HT-29 (cell line): Measurements from ENCODE around the gene SCAMP2. TPM values are rescaled to one million over a fixed set of nuclear protein-coding genes. Genes with fewer than 3 reads are reported as not detected.

Experiments used
- DNase-seq: peaks from one replicate; pipeline ENCODE4 v3.0.0-alpha.2; 2015; ENCODE audit warnings: low spot score
- small RNA-seq: library from RNA; depleted of rRNA; stranded (forward); fragments of <200 nt; gene quantifications from one replicate; pipeline ENCODE3, GENCODE V24; 2014
- total RNA-seq: library from RNA; depleted of rRNA; stranded (reverse); fragments of >200 nt; shearing (Covaris generic); gene quantifications from 2 replicates; pipeline ENCODE4 v1.2.3, GENCODE V29; 2014; rRNA removed

SCAMP2 gene
- total RNA-seq, 1 experiment from 2014 or later: 57.4 TPM

GRCh38 chr15:74798388-74799254 lies 74.5 kb downstream of the SCAMP2 start:
- no peak for DNase-seq

GRCh38 chr15:74795966-74796625 lies 77.1 kb downstream of the SCAMP2 start:
- DNase-seq: no peak

GRCh38 chr15:74794970-74795349 lies 78.2 kb downstream of the SCAMP2 start:
- no peak for DNase-seq

- DNase-seq: no peak
These were observed 78.8 kb downstream of the SCAMP2 start for GRCh38 chr15:74794248-74794969.

Small RNA genes lying within 50 kb of the gene (small RNA-seq; reads per million reads assigned to genes)
- gene CPLX3 (not detected), gene MIR6882 (not detected)

Other genes with a start within 250 kb of the SCAMP2 start
- gene EDC3, start 177.3 kb downstream of the SCAMP2 start, total RNA-seq: 9.4 and 24.0 TPM in 2 replicates
- 0.10 and 2.0 TPM in 2 replicates for gene CYP1A1, start 147.8 kb downstream of the SCAMP2 start, total RNA-seq
- gene CYP1A2, start 124.5 kb downstream of the SCAMP2 start, total RNA-seq: not detected in 2 replicates
- gene CSK, start 91.3 kb downstream of the SCAMP2 start, total RNA-seq: 54.7 and 60.2 TPM in 2 replicates
- not detected in 2 replicates for gene LMAN1L, start 60.5 kb downstream of the SCAMP2 start, total RNA-seq
- gene CPLX3, start 46.7 kb downstream of the SCAMP2 start, total RNA-seq: 0.13 and 0.25 TPM in 2 replicates
- 96.4 and 97.0 TPM in 2 replicates for gene ULK3, start 30.2 kb downstream of the SCAMP2 start, total RNA-seq
- gene MPI, start 16.7 kb upstream of the SCAMP2 start, total RNA-seq: 61.3 and 81.8 TPM in 2 replicates
- gene FAM219B, start 33.5 kb upstream of the SCAMP2 start, total RNA-seq: 66.1 and 66.2 TPM in 2 replicates
- gene COX5A, start 64.7 kb upstream of the SCAMP2 start, total RNA-seq: 122 and 144 TPM in 2 replicates
- 60.1 and 68.1 TPM in 2 replicates for gene RPP25, start 83.4 kb upstream of the SCAMP2 start, total RNA-seq
- gene SCAMP5, start 122.2 kb upstream of the SCAMP2 start, total RNA-seq: 0.86 and 3.0 TPM in 2 replicates
- gene PPCDC, start 150.2 kb upstream of the SCAMP2 start, total RNA-seq: 26.9 and 37.0 TPM in 2 replicates